Measurements from ENCODE around the gene CENPS.
"Not testable (repeated sequence)": the region's sequence is repeated elsewhere in the genome, so short reads cannot be mapped to it uniquely, and the experiment has no call there.

Gene CENPS

GRCh38 chr1:10419351-10419750 is 10.9 kb upstream of the CENPS start:
- DNase-seq (ENCODE audit: low read depth in 2 of 2), result no peak

GRCh38 chr1:10421637-10422036 is 8.6 kb upstream of the CENPS start:
- DNase-seq (ENCODE audit: low read depth in 2 of 2), result no peak

GRCh38 chr1:10424034-10424433 is 6.2 kb upstream of the CENPS start:
- no peak for DNase-seq (ENCODE audit: low read depth in 2 of 2)

- no peak for DNase-seq (ENCODE audit: low read depth in 2 of 2)
Observed at GRCh38 chr1:10424651-10425050, 5.6 kb upstream of the CENPS start.

GRCh38 chr1:10425826-10426534 is 4.3 kb upstream of the CENPS start:
- not testable (repeated sequence) for DNase-seq (ENCODE audit: low read depth in 2 of 2)

- not testable (repeated sequence) for DNase-seq (ENCODE audit: low read depth in 2 of 2)
Observed at GRCh38 chr1:10426535-10426848, 3.7 kb upstream of the CENPS start.

- no peak for DNase-seq (ENCODE audit: low read depth in 2 of 2)
Observed at GRCh38 chr1:10428984-10429383, 1.2 kb upstream of the CENPS start.

- no peak for DNase-seq (ENCODE audit: low read depth in 2 of 2)
Observed at GRCh38 chr1:10429868-10430215, 391 bp upstream of the CENPS start.

- no peak for DNase-seq (ENCODE audit: low read depth in 2 of 2)
Observed at GRCh38 chr1:10431070-10431730, 967 bp downstream of the CENPS start.

GRCh38 chr1:10432910-10433700 is 2.9 kb downstream of the CENPS start:
- DNase-seq (ENCODE audit: low read depth in 2 of 2), result no peak

GRCh38 chr1:10433790-10434189 is 3.6 kb downstream of the CENPS start:
- no peak for DNase-seq (ENCODE audit: low read depth in 2 of 2)

- no peak for DNase-seq (ENCODE audit: low read depth in 2 of 2)
Observed at GRCh38 chr1:10434590-10434989, 4.4 kb downstream of the CENPS start.

GRCh38 chr1:10437052-10437451 is 6.8 kb downstream of the CENPS start:
- no peak for DNase-seq (ENCODE audit: low read depth in 2 of 2)

- DNase-seq (ENCODE audit: low read depth in 2 of 2), result no peak
Observed at GRCh38 chr1:10438677-10439163, 8.5 kb downstream of the CENPS start.

GRCh38 chr1:10440305-10440704 is 10.1 kb downstream of the CENPS start:
- no peak for DNase-seq (ENCODE audit: low read depth in 2 of 2)

GRCh38 chr1:10440794-10441193 is 10.6 kb downstream of the CENPS start:
- DNase-seq (ENCODE audit: low read depth in 2 of 2), result no peak

- no peak for DNase-seq (ENCODE audit: low read depth in 2 of 2)
Observed at GRCh38 chr1:10444248-10444647, 14.0 kb downstream of the CENPS start.

- DNase-seq (ENCODE audit: low read depth in 2 of 2), result no peak
Observed at GRCh38 chr1:10444795-10445397, 14.7 kb downstream of the CENPS start.

- DNase-seq (ENCODE audit: low read depth in 2 of 2), result no peak
Observed at GRCh38 chr1:10446790-10447422, 16.7 kb downstream of the CENPS start.

GRCh38 chr1:10449751-10450150 is 19.5 kb downstream of the CENPS start, which contains the start of gene CORT:
CORT (plus strand) TSS chr1:10450031; CDS start chr1:10450224, 193 bp downstream.
- DNase-seq (ENCODE audit: low read depth in 2 of 2), result no peak

GRCh38 chr1:10450156-10450814 is 20.1 kb downstream of the CENPS start:
- DNase-seq (ENCODE audit: low read depth in 2 of 2), result no peak
